NCI-H774 (cell line): ENCODE measurements around the gene PCDHGC3.

Experiments used
- DNase-seq: peaks from one replicate; lab custom pipeline; 2025; lab: John Stamatoyannopoulos, UW

Gene PCDHGC3

DNA sequence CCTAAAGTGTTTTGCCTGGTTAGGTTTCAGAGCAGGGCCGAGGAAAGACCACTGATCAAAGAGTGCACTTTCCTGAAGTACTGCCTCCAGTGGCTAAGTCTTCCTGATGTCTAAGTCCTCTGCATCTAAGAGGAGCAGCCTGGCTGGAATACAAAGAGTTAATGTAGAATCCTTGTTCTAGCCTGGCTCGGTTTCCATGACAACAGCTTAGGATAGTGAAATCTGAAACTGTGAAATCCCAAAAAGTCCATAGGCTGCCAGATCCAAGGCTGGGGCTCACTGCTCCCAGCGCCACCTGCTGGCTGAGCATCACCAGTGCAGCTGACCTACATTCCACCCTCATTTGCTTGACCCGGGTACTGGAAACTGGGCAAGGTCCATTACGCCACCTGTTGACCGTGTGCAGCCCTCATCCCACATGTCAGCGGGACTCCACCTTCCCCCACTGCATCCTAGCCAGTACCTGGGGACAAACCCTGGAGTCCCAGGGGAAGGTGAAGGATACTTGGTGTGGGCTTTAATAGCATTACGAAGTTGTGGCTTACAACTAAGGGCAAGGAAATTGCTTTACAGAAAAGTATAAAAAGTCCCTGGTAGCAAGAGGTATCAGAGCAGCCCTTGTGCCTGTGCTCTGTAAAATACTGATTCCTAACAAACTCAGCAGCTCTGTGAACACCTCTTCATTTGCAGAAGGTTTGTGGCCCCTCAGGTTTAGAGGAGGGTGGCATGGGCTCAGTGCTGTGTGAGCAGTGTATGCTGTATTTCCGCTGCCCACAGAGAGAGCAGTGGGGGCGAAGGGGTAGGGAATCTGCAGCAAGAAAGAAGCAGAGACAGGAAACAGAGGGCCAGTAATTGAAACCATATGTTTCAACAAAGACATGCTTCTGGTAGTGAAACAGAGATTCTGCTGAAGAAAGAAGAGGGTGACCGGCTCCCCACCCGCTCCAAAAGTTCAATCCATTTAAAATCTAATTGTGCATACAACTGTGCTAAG, 49.1 kb downstream of the PCDHGC3 start:
- peak; percentile 77 for DNase-seq

- no peak for DNase-seq
Measured at GRCh38 chr5:141525653-141526052, 49.9 kb downstream of the PCDHGC3 start.

DNA sequence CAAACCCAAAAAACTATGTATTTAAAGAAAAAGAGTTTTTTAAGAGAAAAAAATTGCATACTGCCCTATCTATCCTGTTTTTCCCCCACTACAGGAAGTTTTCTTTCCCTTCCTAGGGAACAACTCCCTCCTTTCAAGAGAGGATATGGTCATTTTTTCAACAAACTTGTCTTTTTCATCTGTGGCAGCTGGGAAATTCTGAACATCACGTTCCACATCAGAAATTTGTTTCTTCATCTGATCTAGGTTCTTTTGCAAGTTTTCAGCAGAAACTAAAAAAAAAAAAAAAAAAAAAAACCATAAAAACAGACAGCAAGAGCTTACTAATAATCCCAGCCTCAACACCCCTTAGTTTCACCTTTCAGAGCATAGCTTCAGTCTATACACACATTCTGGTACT, 51.7 kb downstream of the PCDHGC3 start:
- DNase-seq: no peak
